Right renal pelvis (tissue), 4 donors: ENCODE data around the gene PRRT1. TPM values are rescaled to one million over a fixed set of nuclear protein-coding genes. Genes with fewer than 3 reads are reported as not detected.
A peak's percentile ranks its signal among the peaks of the same experiment; 100 is the strongest.
"Not testable (repeated sequence)": the region's sequence is repeated elsewhere in the genome, so short reads cannot be mapped to it uniquely, and the experiment has no call there.

Experiments
- DNase-seq, 4 donors: peaks; one replicate each; pipeline ENCODE4 v3.0.0-alpha.2; 2013; ENCODE audit warnings: low read depth in 4 of 4, low spot score in 3 of 4, missing footprints in 1 of 4
- polyA plus RNA-seq, 4 donors: library from polyadenylated mRNA; unstranded; fragments of 120-200 nt; gene quantifications; one replicate each; pipeline ENCODE4 v1.2.1, GENCODE V29; 2013; ENCODE audit not compliant: insufficient read length in 4 of 4

PRRT1 gene
- polyA plus RNA-seq, 4 donors: 2.6 to 4.0 (median 3.2) TPM

- no peak for DNase-seq
Observed at GRCh38 chr6:32152769-32153563, 1.2 kb upstream of the PRRT1 start.

- no peak for DNase-seq
Observed at GRCh38 chr6:32151181-32151862, 417 bp downstream of the PRRT1 start.

DNA sequence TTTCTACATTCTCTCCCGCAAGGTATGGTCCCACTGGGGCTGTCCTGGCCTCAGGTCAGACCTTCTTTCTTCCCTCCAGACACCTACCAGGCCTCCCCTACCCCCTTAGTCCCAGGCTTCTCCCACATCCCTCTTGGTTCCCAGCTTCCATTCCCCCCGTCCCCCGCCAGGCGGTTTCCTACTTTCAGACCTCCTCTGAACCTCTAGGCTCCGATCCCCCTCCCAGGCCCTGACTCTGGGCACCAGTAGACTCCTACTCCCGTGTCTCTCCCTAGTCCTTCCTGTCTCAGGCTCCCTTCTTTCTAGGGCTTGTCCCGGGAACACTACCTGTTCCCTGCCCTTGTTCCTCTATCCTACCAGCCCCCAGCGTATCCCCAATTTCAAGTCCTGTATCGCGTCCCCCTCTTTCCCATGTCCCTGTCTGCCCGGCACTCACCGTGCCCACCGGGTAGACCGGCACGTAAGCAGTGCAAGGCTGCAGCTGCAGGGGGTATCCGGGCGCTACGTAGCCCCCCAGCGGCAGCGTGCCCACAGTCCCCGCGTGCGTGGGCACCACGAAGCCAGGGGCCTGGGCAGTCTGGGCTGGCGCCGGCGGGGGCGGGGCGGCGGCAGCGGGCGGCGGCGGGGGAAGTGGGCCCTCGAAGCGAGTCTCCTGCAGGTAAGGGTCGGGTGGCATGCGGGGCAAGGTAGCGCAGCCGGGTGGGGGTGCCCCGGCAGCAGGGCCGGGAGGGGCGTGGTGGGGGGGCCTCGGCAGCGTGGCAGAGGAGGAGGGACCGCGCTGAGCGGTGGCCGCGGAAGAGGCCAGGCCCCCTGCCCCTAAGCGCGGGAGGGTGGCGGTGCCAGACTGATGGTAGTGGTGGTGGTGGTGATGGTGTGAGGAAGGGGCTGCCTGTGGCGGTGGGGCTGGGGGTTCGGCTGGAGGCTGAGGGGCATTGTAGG lies 1.5 kb downstream of the PRRT1 start:
- DNase-seq: no peak

DNA sequence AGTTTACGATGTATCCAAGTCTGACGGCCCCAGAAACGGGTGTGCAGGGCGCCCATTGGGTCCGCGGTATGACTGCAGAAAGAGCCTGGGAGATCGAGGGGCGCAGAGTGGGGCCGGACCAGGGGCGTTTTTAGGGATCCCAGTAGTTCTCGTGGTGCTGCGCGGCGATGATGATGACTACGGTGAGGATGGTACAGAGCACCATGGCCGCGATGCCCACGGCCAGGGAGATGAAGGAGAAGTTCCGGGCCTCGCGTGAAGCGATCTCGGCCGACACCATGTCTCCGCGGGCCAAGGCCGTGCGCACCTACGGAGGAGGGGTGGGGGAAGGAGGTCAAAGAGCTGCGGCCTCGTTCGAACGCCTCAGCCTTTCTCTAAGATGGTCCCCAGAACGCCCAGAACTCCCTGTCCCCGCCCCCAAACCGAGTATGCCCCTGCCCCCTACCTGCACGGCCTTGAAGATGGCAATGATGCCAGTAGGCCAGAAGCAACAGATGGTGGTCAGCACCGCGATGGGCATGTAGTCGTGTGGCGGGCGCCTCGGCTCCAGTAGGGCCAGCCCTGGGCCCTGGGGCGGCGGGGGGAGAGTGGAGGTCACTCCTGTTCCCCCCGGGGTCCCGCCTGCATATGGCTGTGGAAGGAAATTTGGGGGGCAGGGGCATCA lies 2.5 kb downstream of the PRRT1 start:
- no peak for DNase-seq

GRCh38 chr6:32148289-32149091 lies 3.2 kb downstream of the PRRT1 start:
- peak in 1 of 4 donors; percentile 75 for DNase-seq

- DNase-seq: no peak
Observed at GRCh38 chr6:32147401-32148132, 4.2 kb downstream of the PRRT1 start.

DNA sequence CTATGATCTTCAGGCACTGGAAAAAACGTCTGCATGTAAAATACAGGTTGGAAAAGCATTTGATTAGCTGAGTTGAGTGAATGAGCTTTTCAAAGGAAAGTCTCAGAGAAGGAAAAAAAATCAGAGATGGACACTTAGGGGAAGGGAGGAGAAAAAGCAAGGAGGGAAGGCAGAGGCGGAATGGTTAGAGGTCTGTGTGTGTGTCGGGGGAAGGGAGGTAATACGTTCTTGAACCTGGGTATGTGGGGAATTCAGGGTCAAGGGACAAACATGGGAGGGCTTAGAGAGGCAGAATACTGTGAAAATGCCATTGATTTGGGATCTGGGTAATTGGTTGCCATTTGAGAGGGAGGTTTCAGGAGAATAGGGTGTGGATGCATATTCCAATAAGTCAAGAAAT lies 5.1 kb downstream of the PRRT1 start:
- DNase-seq: no peak

DNA sequence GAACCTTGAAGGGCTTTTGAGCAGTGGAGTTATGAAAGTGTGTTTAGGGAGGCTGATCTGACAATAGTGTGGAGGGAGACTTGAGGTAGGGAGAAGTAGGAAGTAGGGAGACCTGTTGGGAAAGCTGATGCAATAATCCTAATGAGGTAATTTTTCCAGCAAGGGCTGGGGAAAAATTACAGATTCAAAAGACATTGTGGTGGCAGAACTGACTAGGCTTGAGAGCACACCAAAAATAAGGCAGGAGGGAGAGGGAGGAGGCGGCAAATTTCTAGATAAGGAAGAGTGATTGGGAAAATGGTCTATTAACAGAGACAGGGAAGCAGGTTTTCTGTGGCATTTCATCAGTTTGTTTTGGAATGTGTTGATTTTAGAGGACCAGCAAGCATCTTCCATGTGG lies 5.5 kb downstream of the PRRT1 start:
- no peak for DNase-seq

GRCh38 chr6:32144238-32144637 lies 7.5 kb downstream of the PRRT1 start:
- DNase-seq: not testable (repeated sequence)

GRCh38 chr6:32140420-32141046 lies 11.2 kb downstream of the PRRT1 start:
- no peak for DNase-seq

- DNase-seq: no peak
Observed at GRCh38 chr6:32139590-32139989, 12.1 kb downstream of the PRRT1 start.

GRCh38 chr6:32137454-32137853 lies 14.3 kb downstream of the PRRT1 start:
- DNase-seq: no peak

GRCh38 chr6:32133786-32134185 lies 18.0 kb downstream of the PRRT1 start:
- DNase-seq: no peak

DNA sequence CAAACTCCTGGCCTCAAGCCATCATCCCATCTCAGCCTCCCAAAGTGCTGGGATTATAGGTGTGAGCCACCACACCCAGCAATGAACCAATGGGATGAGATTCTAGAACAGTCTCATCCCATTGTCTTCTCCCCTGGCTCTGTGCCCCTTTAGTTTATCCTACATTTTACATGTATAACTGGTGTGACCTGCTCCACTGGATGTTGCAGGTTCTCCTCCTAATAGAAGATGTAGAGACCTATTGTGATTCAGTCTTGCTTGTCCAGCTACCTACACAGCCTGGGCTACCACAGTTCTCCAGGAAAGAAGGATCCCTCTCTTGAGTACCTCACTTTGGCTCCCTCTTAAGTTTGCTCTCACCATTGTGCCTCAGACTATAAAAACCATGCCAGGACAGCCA lies 19.6 kb downstream of the PRRT1 start:
- no peak for DNase-seq

- no peak for DNase-seq
Observed at GRCh38 chr6:32131439-32131948, 20.2 kb downstream of the PRRT1 start.

DNA sequence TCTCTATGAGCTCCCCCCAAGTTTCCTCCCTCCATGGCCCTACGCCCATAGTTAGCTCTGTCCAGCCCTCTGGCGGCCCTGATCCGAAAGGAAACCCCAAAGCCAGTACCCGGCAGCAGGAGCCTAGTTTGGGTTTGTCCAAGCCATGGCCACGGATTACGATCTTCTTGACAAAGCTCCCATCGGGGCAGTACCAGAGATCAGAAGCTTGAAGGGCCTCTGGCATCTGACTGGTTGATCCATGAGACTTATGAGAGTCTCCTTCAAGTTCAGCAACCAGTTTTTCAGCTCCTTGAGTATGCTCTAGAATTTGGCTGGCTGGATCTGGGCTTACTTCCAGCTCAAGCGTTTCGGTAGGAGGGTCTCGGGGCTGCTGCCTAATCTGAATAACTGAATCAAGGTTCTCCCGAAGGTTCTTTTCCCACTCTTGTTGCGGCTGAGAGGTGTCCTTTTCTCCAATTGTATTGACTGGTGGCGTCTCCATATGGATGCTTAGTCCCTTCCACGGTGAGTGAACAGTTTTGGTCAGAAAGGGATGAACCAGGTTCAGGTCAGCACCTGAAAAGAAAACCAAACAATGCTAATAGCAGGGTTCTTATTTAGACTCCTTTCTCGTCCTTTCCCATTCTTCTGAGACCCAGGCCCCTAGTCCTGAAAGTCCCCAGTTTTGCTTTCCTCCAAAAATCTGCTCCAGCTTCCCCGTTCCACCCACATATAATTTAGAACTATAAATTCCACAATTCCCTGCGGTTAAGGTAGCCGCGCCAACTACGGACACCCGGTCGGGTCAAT lies 22.2 kb downstream of the PRRT1 start:
- DNase-seq: no peak

DNA sequence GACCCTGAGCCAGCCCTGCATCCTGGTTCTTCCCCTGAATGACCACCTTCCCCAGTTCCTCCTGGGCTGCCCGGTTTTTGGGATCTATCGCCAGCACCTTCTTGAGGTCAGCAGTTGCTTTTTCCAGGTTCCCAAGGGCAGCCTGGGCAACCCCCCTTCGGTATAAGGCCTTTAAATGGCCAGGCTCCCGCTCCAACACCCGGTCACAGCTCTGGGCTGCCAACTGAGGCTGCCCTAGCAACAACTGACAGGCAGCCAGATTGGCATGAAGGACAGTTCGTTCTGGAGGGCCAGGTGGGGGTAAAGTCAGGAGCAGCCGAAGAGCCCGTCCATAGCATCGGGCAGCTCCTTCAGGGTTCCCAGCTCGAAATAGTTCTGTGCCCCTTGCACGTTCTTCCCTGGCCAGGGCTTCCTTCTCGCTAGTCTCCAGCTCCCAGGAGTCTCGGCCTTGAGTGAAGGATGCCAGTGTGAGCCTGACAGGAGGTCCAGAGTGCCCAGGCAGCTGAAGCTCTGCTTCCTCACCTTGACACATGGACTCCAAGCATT lies 22.9 kb downstream of the PRRT1 start:
- DNase-seq: no peak
